Esophagus squamous epithelium (tissue), 5 donors: Measurements from ENCODE around the gene SERGEF. TPM values are rescaled to one million over a fixed set of nuclear protein-coding genes. Genes with fewer than 3 reads are reported as not detected.

Experiments used
- DNase-seq: peaks from one replicate; lab custom pipeline; 2025; lab: John Stamatoyannopoulos, UW
- H3K27ac ChIP-seq, 4 donors: fragments of 200-600 bp; sonication (generic); one replicate each; pipeline ENCODE4 v1.5.1; 2016 to 2019; ENCODE audit warnings: mild to moderate bottlenecking in 1 of 4
- H3K27me3 ChIP-seq, 4 donors: fragments of 200-600 bp; sonication (generic); 1 replicate in 3 of 4; 2 replicates in 1 of 4; pipeline versions ENCODE4 v1.5.1 to v1.6.0; 2017 to 2021; ENCODE audit warnings: antibody characterized with exemption in 1 of 4
- H3K36me3 ChIP-seq, 3 donors: fragments of 200-600 bp; sonication (generic); one replicate each; pipeline ENCODE4 v1.5.1; 2016 to 2019
- H3K4me1 ChIP-seq, 3 donors: fragments of 200-600 bp; sonication (generic); one replicate each; pipeline ENCODE4 v1.5.1; 2017 to 2019
- H3K4me3 ChIP-seq, 4 donors: fragments of 200-600 bp; sonication (generic); 1 replicate in 3 of 4; 2 replicates in 1 of 4; pipeline ENCODE4 v1.5.1; 2016 to 2019; ENCODE audit warnings: mild to moderate bottlenecking in 2 of 4, moderate library complexity in 1 of 4
- H3K9me3 ChIP-seq, 3 donors: fragments of 200-600 bp; sonication (generic); one replicate each; pipeline ENCODE4 v1.5.1; 2016 to 2019
- POLR2A ChIP-seq, 4 donors: fragments of 450-650 bp; IDR thresholded peaks; one replicate each; pipeline ENCODE4 v1.6.1; 2017; ENCODE audit warnings: antibody characterized with exemption in 4 of 4, mild to moderate bottlenecking in 4 of 4, moderate library complexity in 3 of 4
- WGBS, 2 donors: methylation state at CpG; one replicate each; pipeline ENCODE4 v1.1.5; 2018; 5-methylcytosine and 5-hydroxymethylcytosine counted together
- intact Hi-C: fragments of 100-400 bp; cut with DNase I; formaldehyde crosslinking; loops from one replicate; pipeline ENCODE4 v1.15.0; 2022
- total RNA-seq, 4 donors: library from RNA; depleted of rRNA; stranded (reverse); fragments of >200 nt; gene quantifications; one replicate each; pipeline ENCODE4 v1.1.0, GENCODE V29; 2016
- TF ChIP-seq, protein P1 (sequence below), 6 experiments: fragments of 450-650 bp in 4 of 6; fragments of 200-600 bp in 2 of 6; sonication (generic) in 2 of 6; IDR thresholded peaks; one replicate each; pipeline ENCODE4 v1.5.1; 2016 to 2019; ENCODE audit warnings: antibody characterized with exemption in 6 of 6, mild to moderate bottlenecking in 4 of 6, moderate library complexity in 4 of 6
- donor health status: DM: yes; HTN: yes; CAD: no.

Gene SERGEF
- total RNA-seq, 4 donors from 2014 or later: 4.2 to 35.7 (median 13.4) TPM

GRCh38 chr11:17972987-17973386, 39.9 kb downstream of the SERGEF start:
- no peak for DNase-seq
- Histone ChIP-seq H3K4me3 (no peak overlapping the region), H3K4me1 (peaks cover 0 to 10% (median 4%) of the 10 kb centered on the region in 3 donors), H3K36me3 (peaks cover 0 to 65% (median 0%) of the 10 kb centered on the region in 3 donors), H3K9me3 (no peaks in the 10 kb centered on the region), H3K27me3 (no peaks in the 10 kb centered on the region), H3K27ac (no peak overlapping the region)
- TF ChIP-seq, protein P1, sequence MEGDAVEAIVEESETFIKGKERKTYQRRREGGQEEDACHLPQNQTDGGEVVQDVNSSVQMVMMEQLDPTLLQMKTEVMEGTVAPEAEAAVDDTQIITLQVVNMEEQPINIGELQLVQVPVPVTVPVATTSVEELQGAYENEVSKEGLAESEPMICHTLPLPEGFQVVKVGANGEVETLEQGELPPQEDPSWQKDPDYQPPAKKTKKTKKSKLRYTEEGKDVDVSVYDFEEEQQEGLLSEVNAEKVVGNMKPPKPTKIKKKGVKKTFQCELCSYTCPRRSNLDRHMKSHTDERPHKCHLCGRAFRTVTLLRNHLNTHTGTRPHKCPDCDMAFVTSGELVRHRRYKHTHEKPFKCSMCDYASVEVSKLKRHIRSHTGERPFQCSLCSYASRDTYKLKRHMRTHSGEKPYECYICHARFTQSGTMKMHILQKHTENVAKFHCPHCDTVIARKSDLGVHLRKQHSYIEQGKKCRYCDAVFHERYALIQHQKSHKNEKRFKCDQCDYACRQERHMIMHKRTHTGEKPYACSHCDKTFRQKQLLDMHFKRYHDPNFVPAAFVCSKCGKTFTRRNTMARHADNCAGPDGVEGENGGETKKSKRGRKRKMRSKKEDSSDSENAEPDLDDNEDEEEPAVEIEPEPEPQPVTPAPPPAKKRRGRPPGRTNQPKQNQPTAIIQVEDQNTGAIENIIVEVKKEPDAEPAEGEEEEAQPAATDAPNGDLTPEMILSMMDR (IDR thresholded peaks at IDR 0.05): peak; percentile 25 to 70 (median 54)
- no peak for TF ChIP-seq POLR2A (IDR thresholded peaks at IDR 0.05)
- intact Hi-C loops: no loop called here
- 20 to 32% methylated on average over 5 of the region's 5 CpGs for WGBS, 2 donors

GRCh38 chr11:17968206-17968605, 44.6 kb downstream of the SERGEF start:
- no peak overlapping the region for H3K27ac ChIP-seq
- intact Hi-C loops: no loop called here
- no peaks in the 10 kb centered on the region for H3K27me3 ChIP-seq
- peaks cover 0 to 53% (median 0%) of the 10 kb centered on the region in 3 donors for H3K36me3 ChIP-seq
- H3K4me3 ChIP-seq: no peak overlapping the region
- DNase-seq: no peak
- WGBS, 2 donors: 100% methylated on average over 1 of the region's 1 CpG
- peaks cover 0 to 8% (median 4%) of the 10 kb centered on the region in 3 donors for H3K4me1 ChIP-seq
- TF ChIP-seq, protein P1 (IDR thresholded peaks at IDR 0.05): no peak
- TF ChIP-seq POLR2A (IDR thresholded peaks at IDR 0.05): no peak
- no peaks in the 10 kb centered on the region for H3K9me3 ChIP-seq

- TF ChIP-seq POLR2A (IDR thresholded peaks at IDR 0.05): no peak
- TF ChIP-seq, protein P1 (IDR thresholded peaks at IDR 0.05): no peak
- peaks cover 0 to 3% (median 3%) of the 10 kb centered on the region in 3 donors for H3K4me1 ChIP-seq
- no peaks in the 10 kb centered on the region for H3K9me3 ChIP-seq
- H3K27me3 ChIP-seq: no peaks in the 10 kb centered on the region
- intact Hi-C loops: no loop called here
- no peak overlapping the region for H3K27ac ChIP-seq
- H3K4me3 ChIP-seq: no peak overlapping the region
- H3K36me3 ChIP-seq: peaks cover 0 to 53% (median 0%) of the 10 kb centered on the region in 3 donors
- no peak for DNase-seq
These were observed 45.2 kb downstream of the SERGEF start for GRCh38 chr11:17967661-17968060.

DNA sequence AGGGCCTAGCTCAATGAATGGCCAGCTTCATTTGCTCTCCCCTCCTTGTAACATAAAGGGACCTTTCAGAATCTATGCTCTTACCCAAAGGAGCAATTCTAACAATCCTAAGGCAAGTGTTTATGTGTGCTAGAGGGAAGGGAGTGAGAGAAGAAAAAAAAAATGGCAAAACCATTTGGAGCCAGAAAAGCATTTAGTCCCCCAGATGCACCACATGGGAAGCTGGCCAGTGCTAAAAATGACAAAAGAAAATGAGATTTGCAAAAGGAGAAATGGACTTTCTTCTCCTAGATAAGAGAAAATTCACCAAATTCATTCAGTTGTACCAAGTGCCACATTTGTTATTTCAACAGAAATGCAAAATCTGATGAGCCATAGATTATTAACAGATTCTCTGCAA, 52.8 kb downstream of the SERGEF start:
- no peak overlapping the region for H3K27ac ChIP-seq
- no peak overlapping the region for H3K4me3 ChIP-seq
- intact Hi-C loops: no loop called here
- TF ChIP-seq, protein P1 (IDR thresholded peaks at IDR 0.05): no peak
- no peak for TF ChIP-seq POLR2A (IDR thresholded peaks at IDR 0.05)
- H3K36me3 ChIP-seq: peaks cover 0 to 66% (median 0%) of the 10 kb centered on the region in 3 donors
- DNase-seq: no peak
- peaks cover 0 to 14% (median 0%) of the 10 kb centered on the region in 3 donors for H3K4me1 ChIP-seq
- no peaks in the 10 kb centered on the region for H3K27me3 ChIP-seq
- H3K9me3 ChIP-seq: no peaks in the 10 kb centered on the region

- Histone ChIP-seq H3K36me3 (peaks cover 0 to 77% (median 0%) of the 10 kb centered on the region in 3 donors), H3K27me3 (no peaks in the 10 kb centered on the region), H3K4me3 (no peak overlapping the region), H3K27ac (no peak overlapping the region), H3K9me3 (no peaks in the 10 kb centered on the region), H3K4me1 (peaks cover 0 to 27% (median 0%) of the 10 kb centered on the region in 3 donors)
- 71 to 83% methylated on average over 2 of the region's 2 CpGs for WGBS, 2 donors
- no peak for TF ChIP-seq POLR2A (IDR thresholded peaks at IDR 0.05)
- TF ChIP-seq, protein P1 (IDR thresholded peaks at IDR 0.05): no peak
- intact Hi-C loops: no loop called here
- no peak for DNase-seq
These were observed 54.4 kb downstream of the SERGEF start for GRCh38 chr11:17958446-17958845.
